NCI-H748 (cell line): ENCODE data around the gene KIF1B.
"Not testable (repeated sequence)": the region's sequence is repeated elsewhere in the genome, so short reads cannot be mapped to it uniquely, and the experiment has no call there.

Experiments
- DNase-seq: peaks from one replicate; lab custom pipeline; 2025; ENCODE audit not compliant: unreplicated experiment; lab: John Stamatoyannopoulos, UW

KIF1B gene

GRCh38 chr1:10229903-10230302 lies 19.5 kb downstream of the KIF1B start:
- DNase-seq: no peak

- DNase-seq: no peak
Observed at GRCh38 chr1:10232163-10232562, 21.8 kb downstream of the KIF1B start.

GRCh38 chr1:10236405-10237156 lies 26.2 kb downstream of the KIF1B start:
- DNase-seq: no peak

GRCh38 chr1:10237157-10237539 lies 26.8 kb downstream of the KIF1B start:
- no peak for DNase-seq

GRCh38 chr1:10242135-10242534 lies 31.8 kb downstream of the KIF1B start:
- DNase-seq: no peak

GRCh38 chr1:10242811-10243210 lies 32.4 kb downstream of the KIF1B start:
- no peak for DNase-seq

- DNase-seq: no peak
Observed at GRCh38 chr1:10245674-10246073, 35.3 kb downstream of the KIF1B start.

- no peak for DNase-seq
Observed at GRCh38 chr1:10249808-10250457, 39.6 kb downstream of the KIF1B start.

GRCh38 chr1:10250663-10251062 lies 40.3 kb downstream of the KIF1B start:
- no peak for DNase-seq

GRCh38 chr1:10251325-10252108 lies 41.1 kb downstream of the KIF1B start:
- not testable (repeated sequence) for DNase-seq

GRCh38 chr1:10252508-10252907 lies 42.1 kb downstream of the KIF1B start:
- DNase-seq: no peak

- DNase-seq: no peak
Observed at GRCh38 chr1:10253149-10253548, 42.8 kb downstream of the KIF1B start.

- peak; percentile 1 for DNase-seq
Observed at GRCh38 chr1:10253755-10254154, 43.4 kb downstream of the KIF1B start.

- DNase-seq: no peak
Observed at GRCh38 chr1:10257851-10258250, 47.5 kb downstream of the KIF1B start.

GRCh38 chr1:10259547-10259946 lies 49.2 kb downstream of the KIF1B start:
- DNase-seq: not testable (repeated sequence)

GRCh38 chr1:10263450-10264082 lies 53.2 kb downstream of the KIF1B start:
- no peak for DNase-seq

GRCh38 chr1:10265027-10265426 lies 54.7 kb downstream of the KIF1B start:
- DNase-seq: no peak

- no peak for DNase-seq
Observed at GRCh38 chr1:10265900-10266299, 55.5 kb downstream of the KIF1B start.

GRCh38 chr1:10267319-10267718 lies 56.9 kb downstream of the KIF1B start:
- no peak for DNase-seq

GRCh38 chr1:10267921-10268320 lies 57.6 kb downstream of the KIF1B start:
- DNase-seq: no peak

GRCh38 chr1:10271090-10271489 lies 60.7 kb downstream of the KIF1B start:
- DNase-seq: no peak
